ENCODE data around the gene TUFT1.
"Not testable (repeated sequence)": the region's sequence is repeated elsewhere in the genome, so short reads cannot be mapped to it uniquely, and the experiment has no call there.

The TUFT1 gene

DNA sequence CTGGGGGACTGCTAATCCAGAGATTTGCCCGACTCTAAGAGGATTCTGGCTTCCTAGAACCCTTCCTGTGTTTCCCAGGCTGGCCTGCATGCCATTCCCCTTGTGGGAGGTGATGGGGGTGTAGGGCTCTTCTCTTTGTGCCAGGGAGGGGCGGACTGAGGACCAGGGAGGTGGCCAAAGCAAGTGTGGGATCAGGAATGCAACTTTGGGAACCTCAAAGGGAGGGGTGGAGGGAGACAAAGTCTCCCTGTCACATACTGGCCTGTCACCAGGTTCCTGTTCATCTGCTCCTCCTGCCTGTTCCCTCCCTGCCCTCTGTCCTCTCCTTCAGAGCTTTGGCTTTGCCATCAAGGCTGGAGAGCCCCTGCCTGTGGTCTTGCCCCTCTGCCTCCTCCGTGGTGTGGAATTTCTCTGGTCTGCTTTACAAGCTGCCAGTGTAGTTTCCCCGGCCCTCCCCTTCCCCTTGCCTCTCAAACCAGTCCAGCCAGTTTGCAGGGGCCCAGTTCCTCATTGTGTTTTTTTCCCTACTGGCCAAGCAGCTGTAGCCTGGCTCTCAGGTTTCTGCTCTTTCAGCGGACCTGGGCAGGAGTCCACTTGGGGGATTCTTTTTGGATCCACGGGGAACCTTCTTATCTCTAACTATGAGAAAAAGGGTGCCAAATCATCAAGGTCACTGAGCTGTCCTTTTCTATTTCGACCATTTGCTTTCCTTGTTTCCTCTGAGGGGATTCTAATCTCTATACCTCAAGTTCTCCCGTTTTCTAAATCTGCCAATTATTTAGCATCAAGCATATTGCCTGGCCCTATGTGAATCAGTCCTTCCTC lies 27.1 kb upstream of the TUFT1 start:
- Histone ChIP-seq H3K4me3 (ENCODE audit: low read length) (no peak overlapping the region), H3K9me3 (replicated peaks; ENCODE audit: low read length) (no peaks in the 10 kb centered on the region), H3K9ac (ENCODE audit: low read depth, low read length) (no peak overlapping the region), H3K36me3 (ENCODE audit: insufficient read depth, low read length) (no peaks in the 10 kb centered on the region), H3K4me1 (ENCODE audit: control insufficient read depth, insufficient read depth, low read length) (peaks cover 16% of the 10 kb centered on the region), H3K4me2 (ENCODE audit: low read length) (no peak overlapping the region), H3K27me3 (ENCODE audit: control insufficient read depth, insufficient read depth, low read length) (peaks cover 33% of the 10 kb centered on the region)

DNA sequence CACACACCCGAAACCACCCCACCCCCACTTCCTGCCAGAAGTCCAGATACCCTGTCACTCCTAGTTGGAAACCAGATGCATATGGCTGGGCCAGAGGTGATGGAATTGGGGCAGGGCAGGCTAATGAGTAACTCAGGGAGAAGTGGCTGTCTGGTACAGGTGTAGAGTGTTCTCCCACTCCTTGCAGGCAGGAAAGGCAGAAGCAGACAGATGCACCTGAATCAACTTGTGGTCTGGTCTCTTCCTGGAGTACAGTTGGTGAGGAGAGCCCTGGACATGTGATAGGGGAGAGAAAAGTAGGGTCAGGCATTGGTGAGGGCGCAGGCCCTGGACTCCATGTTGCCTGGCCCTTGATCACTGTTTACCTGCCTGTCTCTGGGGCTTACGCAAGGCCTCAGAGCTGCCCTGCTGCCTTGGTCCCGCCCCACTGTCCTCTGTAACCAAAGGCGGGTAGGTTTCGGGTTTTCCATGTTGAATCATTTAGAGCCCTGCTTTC lies 26.4 kb upstream of the TUFT1 start:
- H3K4me3 ChIP-seq (ENCODE audit: low read length): no peak overlapping the region
- H3K4me1 ChIP-seq (ENCODE audit: control insufficient read depth, insufficient read depth, low read length): peaks cover 16% of the 10 kb centered on the region
- H3K4me2 ChIP-seq (ENCODE audit: low read length): no peak overlapping the region
- no peak overlapping the region for H3K9ac ChIP-seq (ENCODE audit: low read depth, low read length)
- no peaks in the 10 kb centered on the region for H3K36me3 ChIP-seq (ENCODE audit: insufficient read depth, low read length)
- no peaks in the 10 kb centered on the region for H3K9me3 ChIP-seq (replicated peaks; ENCODE audit: low read length)
- H3K27me3 ChIP-seq (ENCODE audit: control insufficient read depth, insufficient read depth, low read length): peaks cover 33% of the 10 kb centered on the region

DNA sequence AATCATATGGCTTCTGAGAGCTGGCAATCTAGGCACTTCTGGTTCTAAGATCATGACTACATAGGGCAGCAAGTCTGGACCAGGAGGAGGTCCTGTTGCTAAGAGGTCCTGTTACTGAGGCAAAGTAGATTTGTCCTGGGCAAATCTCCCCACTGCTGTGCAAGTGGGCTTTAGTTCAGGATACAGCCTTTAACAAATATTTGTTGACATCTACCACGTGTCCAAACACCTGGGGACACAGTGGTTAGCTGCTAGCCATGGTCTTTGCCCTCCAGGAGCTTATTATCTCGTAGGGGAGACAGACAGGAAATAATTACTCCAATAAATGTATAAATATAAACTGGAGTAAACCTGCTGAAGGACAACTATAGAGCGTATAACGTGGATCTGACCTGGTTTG lies 25.7 kb upstream of the TUFT1 start:
- Histone ChIP-seq H3K27me3 (ENCODE audit: control insufficient read depth, insufficient read depth, low read length) (peaks cover 33% of the 10 kb centered on the region), H3K4me2 (ENCODE audit: low read length) (no peak overlapping the region), H3K36me3 (ENCODE audit: insufficient read depth, low read length) (no peaks in the 10 kb centered on the region)

DNA sequence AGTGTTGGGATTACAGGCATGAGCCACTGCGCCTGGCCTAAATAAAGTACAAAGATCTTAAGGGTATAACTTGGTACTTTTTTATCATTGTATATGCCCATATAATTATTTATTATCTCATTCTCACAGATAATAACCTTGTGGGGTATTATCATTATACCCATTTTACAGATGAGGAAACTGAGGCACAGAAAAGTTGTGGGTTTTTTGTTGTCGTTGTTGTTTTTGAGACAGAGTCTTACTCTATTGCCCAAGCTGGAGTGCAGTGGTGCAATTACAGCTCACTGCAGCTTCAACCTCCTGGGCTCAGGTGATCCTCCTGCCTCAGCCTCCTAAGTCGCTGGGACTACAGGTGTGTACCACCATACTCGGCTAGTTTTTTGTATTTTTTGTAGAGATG lies 24.8 kb upstream of the TUFT1 start:
- Histone ChIP-seq H3K36me3 (ENCODE audit: insufficient read depth, low read length) (no peaks in the 10 kb centered on the region), H3K9me3 (replicated peaks; ENCODE audit: low read length) (no peaks in the 10 kb centered on the region), H3K9ac (ENCODE audit: low read depth, low read length) (no peak overlapping the region), H3K4me2 (ENCODE audit: low read length) (no peak overlapping the region), H3K4me1 (ENCODE audit: control insufficient read depth, insufficient read depth, low read length) (peaks cover 16% of the 10 kb centered on the region), H3K27me3 (ENCODE audit: control insufficient read depth, insufficient read depth, low read length) (peaks cover 33% of the 10 kb centered on the region), H3K4me3 (ENCODE audit: low read length) (no peak overlapping the region)

More for the DNA sequence above, 25.7 kb upstream of the TUFT1 start:
- H3K4me3 ChIP-seq (ENCODE audit: low read length): no peak overlapping the region
- H3K9ac ChIP-seq (ENCODE audit: low read depth, low read length): no peak overlapping the region
- peaks cover 16% of the 10 kb centered on the region for H3K4me1 ChIP-seq (ENCODE audit: control insufficient read depth, insufficient read depth, low read length)
- H3K9me3 ChIP-seq (replicated peaks; ENCODE audit: low read length): no peaks in the 10 kb centered on the region

DNA sequence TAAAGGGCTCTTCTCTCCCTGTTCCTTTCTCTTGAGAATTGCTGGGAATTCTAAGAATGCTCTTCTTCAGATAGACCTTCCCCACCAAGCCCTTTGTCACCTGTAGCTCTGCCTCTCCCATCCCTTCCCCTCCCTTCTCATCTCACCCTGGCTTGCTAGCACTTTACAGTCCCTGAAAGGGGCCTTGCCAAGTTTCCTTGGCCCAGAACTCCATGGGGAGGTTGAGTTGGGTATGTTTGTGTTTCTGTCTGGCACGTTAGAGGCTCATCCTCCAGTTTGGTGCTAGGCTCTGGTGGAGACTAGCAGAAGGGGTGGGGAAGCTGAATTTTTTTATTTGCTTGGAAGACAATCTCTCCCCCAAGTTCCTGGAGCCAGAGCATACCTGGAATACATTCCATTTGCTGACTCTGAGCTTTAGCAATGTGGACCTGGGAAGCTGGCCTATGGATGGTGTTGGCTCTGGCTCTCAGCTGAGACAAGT lies 24.0 kb upstream of the TUFT1 start:
- H3K9ac ChIP-seq (ENCODE audit: low read depth, low read length): no peak overlapping the region
- H3K27me3 ChIP-seq (ENCODE audit: control insufficient read depth, insufficient read depth, low read length): peaks cover 28% of the 10 kb centered on the region
- no peak overlapping the region for H3K4me3 ChIP-seq (ENCODE audit: low read length)

DNA sequence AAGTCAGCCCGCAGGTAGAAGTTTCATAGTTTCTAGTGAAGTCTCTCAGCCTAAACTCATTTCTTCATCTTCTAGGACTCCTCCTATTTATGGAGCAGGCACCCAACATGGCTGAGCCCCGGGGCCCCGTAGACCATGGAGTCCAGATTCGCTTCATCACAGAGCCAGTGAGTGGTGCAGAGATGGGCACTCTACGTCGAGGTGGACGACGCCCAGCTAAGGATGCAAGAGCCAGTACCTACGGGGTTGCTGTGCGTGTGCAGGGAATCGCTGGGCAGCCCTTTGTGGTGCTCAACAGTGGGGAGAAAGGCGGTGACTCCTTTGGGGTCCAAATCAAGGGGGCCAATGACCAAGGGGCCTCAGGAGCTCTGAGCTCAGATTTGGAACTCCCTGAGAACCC lies 21.7 kb upstream of the TUFT1 start:
- Histone ChIP-seq H3K9ac (ENCODE audit: low read depth, low read length) (no peak overlapping the region), H3K36me3 (ENCODE audit: insufficient read depth, low read length) (no peaks in the 10 kb centered on the region), H3K4me2 (ENCODE audit: low read length) (no peak overlapping the region), H3K9me3 (replicated peaks; ENCODE audit: low read length) (no peaks in the 10 kb centered on the region), H3K4me1 (ENCODE audit: control insufficient read depth, insufficient read depth, low read length) (peaks cover 2% of the 10 kb centered on the region), H3K27me3 (ENCODE audit: control insufficient read depth, insufficient read depth, low read length) (peaks cover 15% of the 10 kb centered on the region), H3K4me3 (ENCODE audit: low read length) (no peak overlapping the region)

More for the DNA sequence above, 24.0 kb upstream of the TUFT1 start:
- Histone ChIP-seq H3K4me2 (ENCODE audit: low read length) (no peak overlapping the region), H3K9me3 (replicated peaks; ENCODE audit: low read length) (no peaks in the 10 kb centered on the region), H3K36me3 (ENCODE audit: insufficient read depth, low read length) (no peaks in the 10 kb centered on the region), H3K4me1 (ENCODE audit: control insufficient read depth, insufficient read depth, low read length) (peaks cover 11% of the 10 kb centered on the region)

DNA sequence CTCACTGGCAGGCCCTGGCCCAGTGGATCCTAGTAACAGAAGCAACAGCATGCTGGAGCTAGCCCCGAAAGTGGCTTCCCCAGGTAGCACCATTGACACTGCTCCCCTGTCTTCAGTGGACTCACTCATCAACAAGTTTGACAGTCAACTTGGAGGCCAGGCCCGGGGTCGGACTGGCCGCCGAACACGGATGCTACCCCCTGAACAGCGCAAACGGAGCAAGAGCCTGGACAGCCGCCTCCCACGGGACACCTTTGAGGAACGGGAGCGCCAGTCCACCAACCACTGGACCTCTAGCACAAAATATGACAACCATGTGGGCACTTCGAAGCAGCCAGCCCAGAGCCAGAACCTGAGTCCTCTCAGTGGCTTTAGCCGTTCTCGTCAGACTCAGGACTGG lies 21.2 kb upstream of the TUFT1 start:
- Histone ChIP-seq H3K36me3 (ENCODE audit: insufficient read depth, low read length) (no peaks in the 10 kb centered on the region), H3K4me2 (ENCODE audit: low read length) (no peak overlapping the region), H3K4me1 (ENCODE audit: control insufficient read depth, insufficient read depth, low read length) (no peaks in the 10 kb centered on the region), H3K9me3 (replicated peaks; ENCODE audit: low read length) (no peaks in the 10 kb centered on the region), H3K27me3 (ENCODE audit: control insufficient read depth, insufficient read depth, low read length) (peaks cover 12% of the 10 kb centered on the region), H3K9ac (ENCODE audit: low read depth, low read length) (no peak overlapping the region), H3K4me3 (ENCODE audit: low read length) (no peak overlapping the region)

DNA sequence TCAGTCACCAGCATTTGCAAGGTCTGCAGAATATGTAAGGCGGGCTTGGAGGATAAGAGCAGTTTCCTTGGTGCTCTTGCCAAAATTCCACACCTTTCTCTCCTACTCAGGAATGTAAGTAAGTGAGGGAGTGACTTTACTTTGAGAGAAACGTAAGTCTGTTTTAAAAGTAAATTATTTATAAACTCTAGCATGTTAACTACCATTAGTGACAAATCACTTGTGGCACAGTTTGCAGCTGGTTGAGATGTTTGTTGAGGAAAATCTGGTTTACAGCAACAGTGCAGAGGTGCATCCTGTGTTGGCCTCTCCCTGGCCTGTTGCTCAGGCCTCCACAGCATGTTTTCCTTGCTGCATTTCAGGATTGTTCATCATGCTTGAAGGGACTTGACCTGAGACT lies 20.4 kb upstream of the TUFT1 start:
- Histone ChIP-seq H3K27me3 (ENCODE audit: control insufficient read depth, insufficient read depth, low read length) (peaks cover 9% of the 10 kb centered on the region), H3K36me3 (ENCODE audit: insufficient read depth, low read length) (no peaks in the 10 kb centered on the region), H3K9ac (ENCODE audit: low read depth, low read length) (no peak overlapping the region), H3K4me3 (ENCODE audit: low read length) (no peak overlapping the region), H3K4me2 (ENCODE audit: low read length) (no peak overlapping the region), H3K4me1 (ENCODE audit: control insufficient read depth, insufficient read depth, low read length) (no peaks in the 10 kb centered on the region), H3K9me3 (replicated peaks; ENCODE audit: low read length) (no peaks in the 10 kb centered on the region)

DNA sequence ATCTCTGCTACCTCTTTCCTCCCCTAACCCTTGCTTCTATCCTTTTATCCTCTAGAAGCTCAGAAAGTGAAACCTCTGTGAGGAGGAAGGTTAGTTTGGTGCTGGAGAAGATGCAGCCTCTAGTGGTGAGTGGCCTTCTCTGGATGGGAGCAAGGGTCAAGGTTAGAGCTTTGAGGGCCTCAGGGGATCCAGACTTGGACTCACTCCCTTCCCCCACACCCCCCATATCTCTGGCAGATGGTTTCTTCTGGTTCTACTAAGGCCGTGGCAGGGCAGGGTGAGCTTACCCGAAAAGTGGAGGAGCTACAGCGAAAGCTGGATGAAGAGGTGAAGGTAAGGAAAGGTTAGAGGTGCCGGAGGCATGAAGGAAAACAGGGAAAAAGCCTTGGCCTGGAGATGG lies 19.8 kb upstream of the TUFT1 start:
- no peak overlapping the region for H3K4me3 ChIP-seq (ENCODE audit: low read length)
- H3K27me3 ChIP-seq (ENCODE audit: control insufficient read depth, insufficient read depth, low read length): peaks cover 11% of the 10 kb centered on the region
- no peak overlapping the region for H3K9ac ChIP-seq (ENCODE audit: low read depth, low read length)
- H3K36me3 ChIP-seq (ENCODE audit: insufficient read depth, low read length): no peaks in the 10 kb centered on the region
- H3K9me3 ChIP-seq (replicated peaks; ENCODE audit: low read length): no peaks in the 10 kb centered on the region
- no peak overlapping the region for H3K4me2 ChIP-seq (ENCODE audit: low read length)
- H3K4me1 ChIP-seq (ENCODE audit: control insufficient read depth, insufficient read depth, low read length): no peaks in the 10 kb centered on the region

DNA sequence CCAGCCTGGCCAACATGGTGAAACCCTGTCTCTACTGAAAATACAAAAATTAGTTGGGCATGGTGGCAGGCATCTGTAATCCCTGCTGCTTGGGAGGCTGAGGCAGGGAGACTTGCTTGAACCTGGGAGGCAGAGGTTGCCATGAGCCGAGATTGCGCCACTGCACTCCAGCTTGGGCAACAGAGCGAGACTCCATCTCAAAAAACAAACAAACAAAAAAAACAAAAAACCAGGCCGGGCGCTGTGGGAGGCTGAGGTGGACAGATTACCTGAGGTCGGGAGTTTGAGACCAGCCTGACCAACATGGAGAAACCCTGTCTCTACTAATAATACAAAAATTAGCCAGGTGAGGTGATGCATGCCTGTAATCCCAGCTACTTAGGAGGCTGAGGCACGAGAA lies 17.7 kb upstream of the TUFT1 start:
- H3K9me3 ChIP-seq (replicated peaks; ENCODE audit: low read length); H3K4me1 ChIP-seq (ENCODE audit: control insufficient read depth, insufficient read depth, low read length); H3K4me2 ChIP-seq (ENCODE audit: low read length); H3K9ac ChIP-seq (ENCODE audit: low read depth, low read length); H3K4me3 ChIP-seq (ENCODE audit: low read length); H3K36me3 ChIP-seq (ENCODE audit: insufficient read depth, low read length): not testable (repeated sequence)
- H3K27me3 ChIP-seq (ENCODE audit: control insufficient read depth, insufficient read depth, low read length): peaks cover 13% of the 10 kb centered on the region

DNA sequence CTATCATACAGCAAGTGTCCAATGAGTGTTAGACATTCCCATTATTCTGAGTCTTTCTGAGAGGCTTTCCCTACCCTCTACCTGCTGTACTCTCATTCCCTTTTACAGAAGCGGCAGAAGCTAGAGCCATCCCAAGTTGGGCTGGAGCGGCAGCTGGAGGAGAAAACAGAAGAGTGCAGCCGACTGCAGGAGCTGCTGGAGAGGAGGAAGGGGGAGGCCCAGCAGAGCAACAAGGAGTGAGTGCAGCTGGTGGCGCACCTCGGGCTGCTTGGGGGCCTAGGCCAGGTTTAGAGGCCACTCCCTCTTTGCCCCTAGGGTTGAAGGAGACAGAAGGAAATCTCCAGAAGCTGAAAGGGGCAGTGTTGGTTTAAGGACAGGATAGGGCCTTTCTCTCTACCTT lies 16.8 kb upstream of the TUFT1 start:
- Histone ChIP-seq H3K27me3 (ENCODE audit: control insufficient read depth, insufficient read depth, low read length) (peaks cover 13% of the 10 kb centered on the region), H3K36me3 (ENCODE audit: insufficient read depth, low read length) (no peaks in the 10 kb centered on the region), H3K9me3 (replicated peaks; ENCODE audit: low read length) (no peaks in the 10 kb centered on the region)

DNA sequence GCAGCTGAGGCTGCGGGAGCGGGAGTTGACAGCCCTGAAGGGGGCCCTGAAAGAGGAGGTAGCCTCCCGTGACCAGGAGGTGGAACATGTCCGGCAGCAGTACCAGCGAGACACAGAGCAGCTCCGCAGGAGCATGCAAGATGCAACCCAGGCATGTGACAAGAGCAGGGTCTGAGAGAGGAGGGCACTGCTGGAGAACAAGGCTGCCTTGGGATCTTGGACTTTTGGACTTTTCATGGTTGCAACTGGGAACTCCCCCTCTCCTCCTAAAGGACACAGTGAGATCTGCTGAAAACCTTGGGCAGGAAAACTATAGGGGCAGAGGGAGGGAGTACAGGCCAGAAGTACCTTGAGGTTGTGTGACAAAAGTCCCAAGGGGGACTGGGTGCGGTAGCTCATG lies 15.4 kb upstream of the TUFT1 start:
- Histone ChIP-seq H3K4me2 (ENCODE audit: low read length) (no peak overlapping the region), H3K4me3 (ENCODE audit: low read length) (no peak overlapping the region), H3K9ac (ENCODE audit: low read depth, low read length) (no peak overlapping the region), H3K4me1 (ENCODE audit: control insufficient read depth, insufficient read depth, low read length) (no peaks in the 10 kb centered on the region), H3K27me3 (ENCODE audit: control insufficient read depth, insufficient read depth, low read length) (peaks cover 13% of the 10 kb centered on the region), H3K9me3 (replicated peaks; ENCODE audit: low read length) (no peaks in the 10 kb centered on the region), H3K36me3 (ENCODE audit: insufficient read depth, low read length) (no peaks in the 10 kb centered on the region)

More for the DNA sequence above, 16.8 kb upstream of the TUFT1 start:
- H3K4me1 ChIP-seq (ENCODE audit: control insufficient read depth, insufficient read depth, low read length): no peaks in the 10 kb centered on the region
- H3K4me2 ChIP-seq (ENCODE audit: low read length): no peak overlapping the region
- no peak overlapping the region for H3K9ac ChIP-seq (ENCODE audit: low read depth, low read length)
- H3K4me3 ChIP-seq (ENCODE audit: low read length): no peak overlapping the region

Measured in skeletal muscle satellite cell (primary cell).